Keratinocyte (primary cell): Measurements from ENCODE around the gene RAB43. TPM values are rescaled to one million over a fixed set of nuclear protein-coding genes. Genes with fewer than 3 reads are reported as not detected.

Source experiments
- DNase-seq: peaks from one replicate; pipeline ENCODE4 v3.0.0-alpha.2; 2011; ENCODE audit warnings: low read depth, missing footprints, low spot score
- FAIRE-seq: peaks from 2 replicates; lab custom pipeline; 2011; peaks lifted over from hg19 to GRCh38; lab: Jason Lieb, UNC
- H2AFZ ChIP-seq: 2 replicates; pipeline ENCODE4 v1.6.0; 2012; ENCODE audit warnings: low read length, control low read depth, inconsistent platforms; ENCODE audit not compliant: control insufficient read depth
- H3K27ac ChIP-seq: 2 replicates; pipeline ENCODE4 v1.5.1; 2011; ENCODE audit warnings: low read length; ENCODE audit not compliant: control insufficient read depth, insufficient read depth
- H3K27me3 ChIP-seq: 3 replicates; pipeline ENCODE4 v1.6.0; 2011; ENCODE audit warnings: low read length; ENCODE audit not compliant: control insufficient read depth, insufficient read depth; ENCODE audit errors: extremely low read depth
- H3K36me3 ChIP-seq, 2 experiments: 2 replicates in 1 of 2; 3 replicates in 1 of 2; pipeline ENCODE4 v1.5.1; 2011; ENCODE audit warnings: low read length in 2 of 2, mild to moderate bottlenecking in 1 of 2; ENCODE audit not compliant: control insufficient read depth in 2 of 2, insufficient read depth in 2 of 2; ENCODE audit errors: extremely low read depth in 1 of 2
- H3K4me1 ChIP-seq: 3 replicates; pipeline ENCODE4 v1.5.1; 2011; ENCODE audit warnings: low read length; ENCODE audit not compliant: control insufficient read depth, insufficient read depth; ENCODE audit errors: extremely low read depth
- H3K4me2 ChIP-seq: 3 replicates; pipeline ENCODE4 v1.6.0; 2011; ENCODE audit warnings: low read depth, low read length; ENCODE audit not compliant: control insufficient read depth, insufficient read depth; ENCODE audit errors: extremely low read depth
- H3K4me3 ChIP-seq, 3 experiments: fragments of 200-600 bp in 1 of 3; sonication (generic) in 1 of 3; 2 replicates in 2 of 3; 3 replicates in 1 of 3; pipeline ENCODE4 v1.5.1; 2011 to 2016; ENCODE audit warnings: low read length in 3 of 3, mild to moderate bottlenecking in 3 of 3, control low read depth in 2 of 3, inconsistent platforms in 1 of 3, low read depth in 1 of 3, mixed read lengths in 1 of 3, mixed run types in 1 of 3, moderate library complexity in 1 of 3; ENCODE audit not compliant: control insufficient read depth in 2 of 3, insufficient read depth in 2 of 3; ENCODE audit errors: extremely low read depth in 1 of 3
- H3K79me2 ChIP-seq: 2 replicates; pipeline ENCODE4 v1.6.0; 2012; ENCODE audit warnings: low read length; ENCODE audit not compliant: control insufficient read depth, insufficient read depth
- H3K9ac ChIP-seq: 3 replicates; pipeline ENCODE4 v1.6.0; 2011; ENCODE audit warnings: low read length; ENCODE audit not compliant: control insufficient read depth, insufficient read depth; ENCODE audit errors: extremely low read depth
- H3K9me1 ChIP-seq: 3 replicates; pipeline ENCODE4 v1.6.0; 2011; ENCODE audit warnings: low read length; ENCODE audit not compliant: control insufficient read depth, insufficient read depth; ENCODE audit errors: extremely low read depth
- H3K9me3 ChIP-seq: 2 replicates; pipeline ENCODE4 v1.5.1; 2012; ENCODE audit warnings: low read depth, low read length; ENCODE audit not compliant: control insufficient read depth
- H4K20me1 ChIP-seq: 3 replicates; pipeline ENCODE4 v1.6.0; 2011; ENCODE audit warnings: low read length; ENCODE audit not compliant: control insufficient read depth, insufficient read depth; ENCODE audit errors: extremely low read depth
- EZH2 ChIP-seq: IDR thresholded peaks from one replicate; pipeline ENCODE4 v1.6.1; 2012; ENCODE audit warnings: inconsistent platforms, mild to moderate bottlenecking, low read length, moderate library complexity
- dilution Hi-C: fragments of 300-500 bp; cut with MboI; formaldehyde crosslinking; loops from one replicate; pipeline ENCODE4 v1.7.0; 2020; ENCODE audit warnings: low sequenced_read_pairs; ENCODE audit not compliant: extremely low pct_ligation_motif_present
- polyA plus RNA-seq, 5 experiments: library from polyadenylated mRNA; depleted of rRNA in 3 of 5; stranded (reverse) in 3 of 5; stranded (forward) in 1 of 5; unstranded in 1 of 5; fragments of >200 nt; gene quantifications; 1 replicate in 1 of 5; 2 replicates in 3 of 5; 3 replicates in 1 of 5; pipeline versions ENCODE4 v1.2.1 to v1.2.3, GENCODE V29; 2011 to 2012; ENCODE audit warnings: missing spikeins in 2 of 5, low read depth in 1 of 5, low replicate concordance in 1 of 5
- TF ChIP-seq, protein P1 (sequence below), 3 experiments: IDR thresholded peaks in 1 of 3; conservative IDR thresholded peaks in 1 of 3; optimal IDR thresholded peaks in 1 of 3; 2 replicates in 2 of 3; 3 replicates in 1 of 3; pipeline versions ENCODE3 to v1.5.1; 2011; ENCODE audit warnings: low read length in 3 of 3, mild to moderate bottlenecking in 3 of 3, moderate library complexity in 2 of 3, control low read depth in 1 of 3, inconsistent platforms in 1 of 3; ENCODE audit not compliant: insufficient read depth in 2 of 3; ENCODE audit errors: extremely low read depth in 1 of 3

The RAB43 gene
- polyA plus RNA-seq, 1 donor (not counting 4 experiments of a cell fraction or from before 2014, with no cell fraction given) = 8.1 TPM

DNA sequence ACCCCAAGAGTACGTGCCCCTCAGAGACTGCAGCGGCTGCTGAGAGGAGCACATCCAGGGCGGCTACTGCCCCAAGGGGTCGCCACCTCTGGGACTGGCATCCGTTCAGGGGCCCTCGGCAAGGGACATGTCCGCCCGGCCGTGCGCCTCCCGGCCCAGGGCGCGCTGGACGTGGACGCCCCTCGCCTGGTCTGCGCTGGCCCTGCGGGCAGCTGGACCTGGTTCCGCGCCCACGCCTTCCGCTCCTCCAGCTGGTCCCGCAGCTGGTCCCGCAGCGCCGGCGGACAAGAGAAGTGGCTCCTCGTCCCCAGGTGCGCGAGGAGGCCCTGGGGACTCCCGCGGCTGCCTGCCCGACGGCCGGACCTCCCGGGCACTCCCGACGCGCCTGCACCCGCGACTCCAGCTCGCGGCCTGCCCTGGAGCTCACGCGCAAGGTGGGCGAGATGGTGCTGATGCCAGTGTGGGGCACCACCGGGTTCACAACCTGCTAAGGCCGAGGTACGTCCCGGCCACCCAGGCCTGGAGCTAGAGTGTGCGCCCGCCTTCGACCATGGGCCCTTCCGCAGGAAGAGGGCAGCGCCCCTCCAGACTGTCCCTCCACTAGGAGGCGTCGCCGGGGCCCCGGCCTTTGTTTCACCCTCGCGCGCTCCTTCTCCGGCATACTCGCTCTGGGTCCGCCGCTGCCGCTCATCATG, 75.4 kb downstream of the RAB43 start:
- Histone ChIP-seq H3K4me2 (peak overlapping the region; percentile 32), H3K9me1 (no peaks in the 10 kb centered on the region), H3K9me3 (no peaks in the 10 kb centered on the region), H3K79me2 (no peaks in the 10 kb centered on the region), H3K27ac (no peak overlapping the region), H3K27me3 (peaks cover 31% of the 10 kb centered on the region), H2AFZ (no peak overlapping the region), H3K4me1 (no peaks in the 10 kb centered on the region), H3K9ac (no peak overlapping the region), H4K20me1 (no peaks in the 10 kb centered on the region), H3K36me3 (no peaks in the 10 kb centered on the region), H3K4me3 (no peak overlapping the region)
- TF ChIP-seq, protein P1, sequence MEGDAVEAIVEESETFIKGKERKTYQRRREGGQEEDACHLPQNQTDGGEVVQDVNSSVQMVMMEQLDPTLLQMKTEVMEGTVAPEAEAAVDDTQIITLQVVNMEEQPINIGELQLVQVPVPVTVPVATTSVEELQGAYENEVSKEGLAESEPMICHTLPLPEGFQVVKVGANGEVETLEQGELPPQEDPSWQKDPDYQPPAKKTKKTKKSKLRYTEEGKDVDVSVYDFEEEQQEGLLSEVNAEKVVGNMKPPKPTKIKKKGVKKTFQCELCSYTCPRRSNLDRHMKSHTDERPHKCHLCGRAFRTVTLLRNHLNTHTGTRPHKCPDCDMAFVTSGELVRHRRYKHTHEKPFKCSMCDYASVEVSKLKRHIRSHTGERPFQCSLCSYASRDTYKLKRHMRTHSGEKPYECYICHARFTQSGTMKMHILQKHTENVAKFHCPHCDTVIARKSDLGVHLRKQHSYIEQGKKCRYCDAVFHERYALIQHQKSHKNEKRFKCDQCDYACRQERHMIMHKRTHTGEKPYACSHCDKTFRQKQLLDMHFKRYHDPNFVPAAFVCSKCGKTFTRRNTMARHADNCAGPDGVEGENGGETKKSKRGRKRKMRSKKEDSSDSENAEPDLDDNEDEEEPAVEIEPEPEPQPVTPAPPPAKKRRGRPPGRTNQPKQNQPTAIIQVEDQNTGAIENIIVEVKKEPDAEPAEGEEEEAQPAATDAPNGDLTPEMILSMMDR (optimal IDR thresholded peaks at IDR 0.05 in 1 of 3, IDR thresholded peaks at IDR 0.05 in 1 of 3, conservative IDR thresholded peaks at IDR 0.05 in 1 of 3; ENCODE audit: extremely low read depth in 1 of 3, insufficient read depth in 2 of 3, low read length in 3 of 3) = peak in 1 of 3 experiments; percentile 37
- peak; percentile 74 for TF ChIP-seq EZH2
- no peak for FAIRE-seq
- dilution Hi-C loops = no loop called here
- DNase-seq = no peak

DNA sequence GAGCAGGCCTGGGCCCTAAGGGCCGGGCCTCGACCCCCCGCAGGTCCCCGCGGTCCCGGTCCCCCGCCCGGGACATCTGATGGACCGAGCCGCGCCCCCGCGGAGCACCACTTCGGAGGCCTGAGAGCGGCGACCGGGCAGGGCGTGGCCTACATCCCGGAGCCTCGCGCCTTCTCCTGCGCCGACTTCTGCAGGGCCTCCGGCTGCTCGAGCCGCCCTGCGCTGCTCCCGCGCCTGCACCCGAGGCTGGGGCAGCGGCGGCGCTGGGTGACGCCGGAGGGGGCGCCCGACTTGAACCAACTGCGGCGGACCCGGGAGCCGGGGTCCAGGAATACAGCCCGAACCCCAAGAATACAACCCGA, 75.9 kb downstream of the RAB43 start:
- dilution Hi-C loops = no loop called here
- Histone ChIP-seq H4K20me1 (no peaks in the 10 kb centered on the region), H3K9ac (no peak overlapping the region), H3K9me3 (no peaks in the 10 kb centered on the region), H3K9me1 (no peaks in the 10 kb centered on the region), H3K36me3 (no peaks in the 10 kb centered on the region), H2AFZ (peak overlapping the region; percentile 1), H3K4me3 (no peak overlapping the region), H3K4me2 (peak overlapping the region; percentile 32), H3K27ac (no peak overlapping the region), H3K4me1 (no peaks in the 10 kb centered on the region), H3K79me2 (no peaks in the 10 kb centered on the region), H3K27me3 (peaks cover 35% of the 10 kb centered on the region)
- TF ChIP-seq, protein P1 (optimal IDR thresholded peaks at IDR 0.05 in 1 of 3, IDR thresholded peaks at IDR 0.05 in 1 of 3, conservative IDR thresholded peaks at IDR 0.05 in 1 of 3; ENCODE audit: extremely low read depth in 1 of 3, insufficient read depth in 2 of 3, low read length in 3 of 3) = no peak
- TF ChIP-seq EZH2 = no peak
- FAIRE-seq (no peak), DNase-seq (no peak)
